ENCODE results near the gene SERPINB7. TPM values are rescaled to one million over a fixed set of nuclear protein-coding genes. Genes with fewer than 3 reads are reported as not detected.
A peak's percentile ranks its signal among the peaks of the same experiment; 100 is the strongest.

SERPINB7 gene
- total RNA-seq, 1 experiment from 2014 or later = not detected

GRCh38 chr18:63820694-63821093, 45.5 kb downstream of the SERPINB7 start:
- POLR2A ChIA-PET = no interaction called here
- Histone ChIP-seq H3K4me3 (replicated peaks in 1 of 2; ENCODE audit: low read depth in 1 of 2, low read length in 2 of 2) (no peak overlapping the region), H3K27ac (ENCODE audit: low read depth, low read length) (no peak overlapping the region), H3K4me1 (ENCODE audit: control insufficient read depth in 1 of 2, insufficient read depth in 2 of 2, low read length in 2 of 2) (no peaks in the 10 kb centered on the region), H4K20me1 (ENCODE audit: insufficient read depth) (no peaks in the 10 kb centered on the region), H3K9me3 (ENCODE audit: control insufficient read depth in 1 of 2, insufficient read depth in 1 of 2, low read depth in 1 of 2, low read length in 2 of 2) (no peaks in the 10 kb centered on the region), H3K4me2 (ENCODE audit: low read length) (no peak overlapping the region), H3K9me2 (ENCODE audit: insufficient read depth) (no peaks in the 10 kb centered on the region), H2AFZ (ENCODE audit: low read depth, low read length, poor library complexity, severe bottlenecking) (no peak overlapping the region), H3K9ac (ENCODE audit: low read length) (no peak overlapping the region), H3K79me2 (ENCODE audit: insufficient read depth, low read length) (no peaks in the 10 kb centered on the region), H3K27me3 (ENCODE audit: insufficient read depth, low read length) (no peaks in the 10 kb centered on the region), H3K36me3 (ENCODE audit: control insufficient read depth in 1 of 2, insufficient read depth in 2 of 2, low read length in 2 of 2) (no peaks in the 10 kb centered on the region)
- TF ChIP-seq ELF1 (IDR thresholded peaks at IDR 0.05; ENCODE audit: borderline replicate concordance, low read depth) = no peak
- no TSS peak for BruUV-seq (replicated peaks)
- intact Hi-C loops (cut with micrococcal nuclease) = no loop called here
- no peak for ATAC-seq
- CTCF ChIA-PET = no interaction called here
- RAD21 ChIA-PET (ENCODE audit: low non-redundant PET in 1 of 2, low total read pairs in 2 of 2, uncharacterized antibody in 2 of 2, unreplicated experiment in 2 of 2) = no interaction called here
- DNase-seq (ENCODE audit: low read depth, low spot score) = no peak

- ChIA-PET CTCF (interaction anchor here (0.6 to 2.2 kb wide), 9 partner anchors 8 to 305 kb away, joined by 3 to 8 read pairs (median 3); no protein-coding TSS in a partner anchor), POLR2A (interaction anchor here (0.7 kb wide), 1 partner anchor 11 kb away, joined by 3 read pairs; no protein-coding TSS in a partner anchor), RAD21 (ENCODE audit: low non-redundant PET in 1 of 2, low total read pairs in 2 of 2, uncharacterized antibody in 2 of 2, unreplicated experiment in 2 of 2) (no interaction called here)
- no peak overlapping the region for H3K4me3 ChIP-seq (replicated peaks in 1 of 2; ENCODE audit: low read depth in 1 of 2, low read length in 2 of 2)
- H3K79me2 ChIP-seq (ENCODE audit: insufficient read depth, low read length) = no peaks in the 10 kb centered on the region
- H3K27me3 ChIP-seq (ENCODE audit: insufficient read depth, low read length) = no peaks in the 10 kb centered on the region
- H3K9ac ChIP-seq (ENCODE audit: low read length) = no peak overlapping the region
- BruUV-seq (replicated peaks) = no TSS peak
- H3K27ac ChIP-seq (ENCODE audit: low read depth, low read length) = no peak overlapping the region
- H3K36me3 ChIP-seq (ENCODE audit: control insufficient read depth in 1 of 2, insufficient read depth in 2 of 2, low read length in 2 of 2) = no peaks in the 10 kb centered on the region
- peak; percentile 23 for DNase-seq (ENCODE audit: low read depth, low spot score)
- no peaks in the 10 kb centered on the region for H3K9me2 ChIP-seq (ENCODE audit: insufficient read depth)
- H3K9me3 ChIP-seq (ENCODE audit: control insufficient read depth in 1 of 2, insufficient read depth in 1 of 2, low read depth in 1 of 2, low read length in 2 of 2) = no peaks in the 10 kb centered on the region
- no peak overlapping the region for H3K4me2 ChIP-seq (ENCODE audit: low read length)
- H3K4me1 ChIP-seq (ENCODE audit: control insufficient read depth in 1 of 2, insufficient read depth in 2 of 2, low read length in 2 of 2) = no peaks in the 10 kb centered on the region
- peak; percentile 52 for ATAC-seq
- no peak overlapping the region for H2AFZ ChIP-seq (ENCODE audit: low read depth, low read length, poor library complexity, severe bottlenecking)
- H4K20me1 ChIP-seq (ENCODE audit: insufficient read depth) = no peaks in the 10 kb centered on the region
- intact Hi-C loops (cut with micrococcal nuclease) = no loop called here
- TF ChIP-seq POLR2A (IDR thresholded peaks at IDR 0.05; ENCODE audit: borderline replicate concordance, extremely low read depth, insufficient read depth, insufficient read length) = no peak
- no peak for TF ChIP-seq TCF7L2 (IDR thresholded peaks at IDR 0.05; ENCODE audit: borderline replicate concordance, extremely low read depth, insufficient read depth, insufficient read length)
- TF ChIP-seq CBX3 (IDR thresholded peaks at IDR 0.05; ENCODE audit: low read depth) = no peak
- TF ChIP-seq EGR1 (IDR thresholded peaks at IDR 0.05; ENCODE audit: low read depth) = no peak
- no peak for TF ChIP-seq SRF (IDR thresholded peaks at IDR 0.05; ENCODE audit: low read depth)
- no peak for TF ChIP-seq EZH2 (IDR thresholded peaks at IDR 0.05)
- no peak for TF ChIP-seq JUND (IDR thresholded peaks at IDR 0.05)
- TF ChIP-seq CEBPB (IDR thresholded peaks at IDR 0.05; ENCODE audit: low read depth) = no peak
- TF ChIP-seq ATF3 (IDR thresholded peaks at IDR 0.05) = no peak
- TF ChIP-seq CTCF (IDR thresholded peaks at IDR 0.05 in 2 of 3, conservative IDR thresholded peaks at IDR 0.05 in 1 of 3; ENCODE audit: borderline replicate concordance in 1 of 3, insufficient read depth in 1 of 3, low read depth in 2 of 3, low read length in 2 of 3) = peak; percentile 15 to 76 (median 61); a peak in 5 of 6 replicates
- TF ChIP-seq SIN3A (IDR thresholded peaks at IDR 0.05; ENCODE audit: low read depth) = no peak
- TF ChIP-seq RAD21 (IDR thresholded peaks at IDR 0.05; ENCODE audit: low read depth) = peak; percentile 35
- TF ChIP-seq MAX (IDR thresholded peaks at IDR 0.05) = no peak
- no peak for TF ChIP-seq REST (IDR thresholded peaks at IDR 0.05; ENCODE audit: low read depth)
- TF ChIP-seq EZH2phosphoT487 (IDR thresholded peaks at IDR 0.05; ENCODE audit: borderline replicate concordance) = no peak
Observed at GRCh38 chr18:63823516-63824219, 48.5 kb downstream of the SERPINB7 start.
